Kidney capillary endothelial cell (primary cell): ENCODE data around the gene RAB20.
"Not testable (repeated sequence)": the region's sequence is repeated elsewhere in the genome, so short reads cannot be mapped to it uniquely, and the experiment has no call there.

Source experiments
- DNase-seq: peaks from one replicate; pipeline ENCODE4 v3.0.0-alpha.2; 2018; ENCODE audit warnings: low spot score

RAB20 gene

DNA sequence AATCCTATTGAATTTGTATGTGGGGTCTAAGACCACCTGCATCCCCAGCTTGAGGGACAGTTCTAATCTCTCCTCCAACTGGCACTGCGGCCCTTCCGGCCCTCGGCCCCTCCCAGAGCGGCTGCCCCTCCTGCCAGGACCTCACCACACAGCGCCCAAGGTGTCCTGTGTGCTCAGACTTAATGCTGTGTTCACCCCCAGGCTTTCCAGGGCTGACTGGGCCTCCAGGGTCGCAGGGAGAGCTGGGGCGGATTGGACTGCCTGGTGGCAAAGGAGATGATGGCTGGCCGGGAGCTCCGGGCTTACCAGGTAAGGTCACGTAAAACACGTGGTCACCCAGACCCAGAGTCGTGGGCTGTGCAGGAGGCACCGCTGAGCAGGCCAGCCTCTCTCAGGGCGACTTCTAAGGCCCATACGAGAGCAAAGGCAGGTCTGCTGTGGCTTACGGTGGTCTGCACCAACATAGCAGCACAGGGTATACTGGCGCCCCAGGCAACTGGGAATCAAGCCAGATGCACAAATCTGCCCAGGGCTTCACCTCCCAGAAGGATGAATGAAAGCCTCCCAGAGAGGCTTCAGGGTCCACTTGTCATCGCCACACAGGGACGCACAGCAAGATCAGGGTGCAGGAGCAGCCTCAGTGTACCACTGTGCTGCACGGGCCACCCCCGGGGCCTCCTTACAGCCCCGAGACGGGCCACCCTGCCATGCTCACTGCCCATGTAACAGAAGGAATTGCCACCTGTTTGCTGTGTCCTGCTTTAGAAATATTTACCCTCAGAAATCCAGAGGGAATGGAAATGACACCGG lies 69.4 kb downstream of the RAB20 start:
- DNase-seq: no peak

DNA sequence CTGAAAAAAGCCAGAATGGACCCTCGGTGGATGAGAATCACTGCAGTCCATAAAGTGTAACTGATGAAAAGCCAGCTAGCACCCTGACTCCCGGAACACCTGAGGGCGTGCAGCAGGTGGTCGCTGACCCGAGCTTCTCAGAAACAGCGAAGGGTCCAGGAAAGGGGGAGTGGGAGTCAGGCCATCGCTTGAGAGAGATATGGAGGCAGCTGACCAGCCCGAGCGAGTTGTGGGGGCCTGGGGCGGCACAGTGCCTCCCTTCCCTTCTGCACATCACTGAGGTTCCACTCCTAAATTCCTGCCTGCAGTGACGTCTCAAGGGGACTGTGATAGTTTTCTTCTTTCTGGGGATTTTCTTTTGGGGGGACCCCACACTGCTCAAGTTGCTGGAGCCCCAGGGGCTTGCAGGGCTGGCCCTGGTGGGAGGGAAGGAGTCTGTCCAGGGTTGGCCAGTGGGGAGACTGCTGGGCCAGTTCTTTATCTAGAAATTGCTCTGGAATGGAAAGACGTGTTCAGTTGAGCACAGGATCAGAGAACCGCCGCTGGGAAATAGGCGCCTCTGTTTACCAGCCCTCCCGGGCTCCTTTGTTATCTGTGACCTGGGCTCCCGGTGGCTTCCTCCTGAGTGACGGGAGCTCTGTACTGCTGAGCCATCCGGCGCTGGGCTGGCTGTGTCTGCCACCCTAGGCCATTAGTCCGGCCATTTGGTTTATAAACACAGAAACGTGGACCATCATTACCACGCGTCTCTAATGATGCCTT lies 71.3 kb downstream of the RAB20 start:
- DNase-seq: no peak

DNA sequence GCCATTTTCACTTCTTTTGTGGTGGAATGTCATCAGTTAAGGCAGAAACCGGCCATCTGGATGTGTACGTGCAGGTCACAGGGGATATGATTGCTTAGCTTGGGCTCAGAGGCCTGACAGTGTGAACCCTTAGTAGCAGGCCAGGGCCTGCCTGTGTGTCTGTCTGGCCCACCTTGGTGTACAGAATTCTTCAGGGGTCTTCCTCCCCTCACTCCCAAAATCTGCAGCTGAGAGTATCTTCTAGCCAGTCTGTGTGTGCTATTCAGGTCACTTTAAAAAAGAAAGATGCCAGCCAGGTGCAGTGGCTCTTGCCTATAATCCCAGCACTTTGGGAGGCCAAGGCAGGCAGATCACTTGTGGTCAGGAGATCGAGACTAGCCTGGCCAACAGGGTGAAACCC lies 74.6 kb downstream of the RAB20 start:
- not testable (repeated sequence) for DNase-seq

DNA sequence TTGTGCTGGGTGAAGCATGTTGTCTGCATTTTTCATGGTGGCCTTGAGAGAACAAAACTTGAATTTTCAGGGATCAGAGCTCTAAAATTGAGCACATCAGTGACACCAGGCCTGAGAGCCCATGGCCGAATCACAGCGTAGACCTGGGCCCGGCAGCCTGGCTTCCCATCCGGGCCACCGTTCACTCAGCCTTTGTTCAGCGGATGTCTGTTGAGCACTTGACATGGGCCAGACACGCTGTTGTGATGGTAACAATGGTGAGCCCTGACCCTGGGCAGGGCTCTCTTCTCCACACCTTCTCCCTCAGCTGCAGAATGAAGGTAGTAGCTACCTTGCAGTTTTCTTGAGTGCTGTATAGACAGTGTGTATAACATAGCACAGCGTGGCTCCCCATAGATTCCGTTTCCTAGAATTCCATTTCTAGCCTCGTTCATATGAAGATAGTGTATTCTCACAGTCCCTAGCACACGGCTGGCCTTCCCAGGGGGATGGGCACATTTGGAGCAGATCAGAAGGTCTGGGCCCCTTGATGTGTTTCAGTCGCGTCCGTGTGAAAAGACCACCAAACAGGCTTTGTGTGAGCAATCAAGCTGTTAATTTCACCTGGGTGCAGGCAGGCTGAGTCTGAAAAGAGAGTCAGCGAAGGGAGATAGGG lies 75.3 kb downstream of the RAB20 start:
- no peak for DNase-seq

DNA sequence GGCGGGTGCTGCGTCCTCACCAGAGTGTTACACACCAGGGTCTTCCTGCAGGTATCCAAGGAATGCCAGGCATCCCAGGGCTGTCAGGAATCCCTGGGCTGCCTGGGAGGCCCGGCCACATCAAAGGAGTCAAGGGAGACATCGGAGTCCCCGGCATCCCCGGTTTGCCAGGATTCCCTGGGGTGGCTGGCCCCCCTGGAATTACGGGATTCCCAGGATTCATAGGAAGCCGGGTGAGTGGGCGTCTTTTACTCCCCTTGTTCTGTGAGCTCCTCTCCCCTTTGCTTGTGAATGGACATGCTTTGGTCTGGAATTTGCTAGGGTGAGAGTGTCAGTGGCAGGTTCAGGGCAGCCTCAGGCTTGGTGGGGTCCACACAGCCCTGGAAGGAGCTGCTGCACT lies 75.9 kb downstream of the RAB20 start:
- no peak for DNase-seq

DNA sequence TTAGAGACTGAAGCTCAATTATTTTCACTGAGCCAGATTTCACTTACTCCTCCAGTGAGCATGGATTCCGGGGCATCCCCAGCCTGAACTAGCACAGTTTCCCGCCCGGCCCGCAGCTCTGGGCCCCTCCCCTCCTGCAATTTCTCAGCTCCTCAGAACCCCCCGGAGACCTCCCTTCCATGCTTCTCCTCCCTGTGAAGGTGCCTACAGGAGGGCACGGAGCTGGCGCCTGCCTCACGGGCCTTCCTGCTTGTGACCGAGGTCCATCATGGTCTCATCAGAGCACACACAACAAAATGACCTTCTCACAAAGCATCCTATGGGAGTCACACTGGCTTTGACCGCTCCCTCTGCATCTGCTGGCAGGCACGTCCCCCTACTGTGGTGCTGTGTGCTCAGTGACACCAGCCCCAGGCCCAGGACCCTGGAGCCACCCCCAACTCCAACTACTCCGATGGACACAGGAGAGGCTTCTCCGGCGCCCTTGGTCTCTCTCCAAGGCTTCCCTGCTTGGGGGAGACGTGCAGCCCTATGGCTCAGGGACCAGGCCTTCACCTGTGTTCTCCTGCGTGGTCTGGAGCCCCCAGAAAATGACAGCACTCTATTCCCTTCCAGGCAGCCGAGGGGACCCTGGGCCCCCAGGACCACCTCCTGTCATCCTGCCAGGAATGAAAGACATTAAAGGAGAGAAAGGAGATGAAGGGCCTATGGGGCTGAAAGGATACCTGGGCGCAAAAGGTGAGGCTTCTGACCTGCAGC lies 77.1 kb downstream of the RAB20 start:
- DNase-seq: no peak

DNA sequence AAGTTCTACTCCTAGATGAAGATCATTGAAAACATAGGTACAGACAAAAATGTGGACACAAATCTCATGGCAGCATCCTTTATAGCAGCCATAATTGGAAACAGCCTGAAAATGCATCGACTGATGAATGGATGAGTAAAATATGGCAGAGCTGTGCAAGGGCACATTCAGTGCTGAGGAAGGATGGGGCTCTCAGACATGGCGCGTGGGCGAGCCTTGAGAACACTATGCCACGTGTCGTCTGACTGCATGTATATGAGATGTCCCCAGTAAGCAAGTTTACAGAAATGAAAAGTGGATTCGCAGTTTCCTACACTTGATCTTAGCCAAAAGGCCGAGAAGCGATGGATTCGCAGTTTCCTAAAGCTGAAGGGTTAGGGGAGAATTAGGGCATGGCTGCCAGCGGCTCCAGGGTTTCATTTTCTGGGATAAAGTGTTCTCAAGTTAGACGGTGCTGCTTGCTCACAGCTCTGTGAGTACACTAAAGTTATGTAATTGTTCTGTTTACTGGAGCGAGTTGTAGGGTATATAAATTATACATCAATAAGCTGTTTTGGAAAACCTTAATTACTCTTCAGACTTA lies 78.0 kb downstream of the RAB20 start:
- DNase-seq: no peak

DNA sequence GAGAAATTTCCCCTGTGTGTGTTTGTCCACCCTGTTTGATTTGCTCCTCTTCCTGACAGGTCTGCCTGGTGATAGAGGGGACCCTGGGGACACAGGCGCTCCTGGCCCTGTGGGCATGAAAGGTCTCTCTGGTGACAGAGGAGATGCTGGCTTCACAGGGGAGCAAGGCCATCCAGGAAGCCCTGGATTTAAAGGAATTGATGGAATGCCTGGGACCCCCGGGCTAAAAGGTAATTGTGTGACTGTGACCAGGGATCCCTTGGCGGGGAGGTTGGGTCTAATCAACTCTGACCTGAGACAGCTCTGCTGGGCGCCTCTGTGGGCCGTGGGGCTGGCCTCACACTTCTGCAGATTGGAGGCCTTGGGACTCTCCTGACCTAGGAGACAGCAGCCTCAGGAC lies 81.4 kb downstream of the RAB20 start:
- DNase-seq: no peak

DNA sequence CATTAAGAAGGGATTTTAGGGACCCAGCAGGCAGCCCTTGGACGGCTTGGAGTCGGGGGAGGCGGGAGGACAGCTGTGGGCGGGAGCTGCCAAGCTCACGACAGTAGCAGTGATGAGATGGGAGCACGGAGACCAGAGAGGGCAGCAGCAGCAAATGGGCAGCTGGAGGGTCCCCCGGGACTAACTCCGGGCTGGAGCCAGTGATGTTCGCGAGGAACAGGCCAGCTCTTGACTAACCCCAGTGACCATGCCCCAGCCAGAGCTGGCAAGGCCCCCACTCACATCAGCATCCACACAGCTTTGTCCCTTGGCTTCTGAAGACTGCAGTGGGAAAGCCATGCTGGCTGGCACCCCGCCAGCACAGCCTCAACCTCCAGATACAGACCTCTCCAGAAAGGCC lies 81.9 kb downstream of the RAB20 start:
- no peak for DNase-seq

DNA sequence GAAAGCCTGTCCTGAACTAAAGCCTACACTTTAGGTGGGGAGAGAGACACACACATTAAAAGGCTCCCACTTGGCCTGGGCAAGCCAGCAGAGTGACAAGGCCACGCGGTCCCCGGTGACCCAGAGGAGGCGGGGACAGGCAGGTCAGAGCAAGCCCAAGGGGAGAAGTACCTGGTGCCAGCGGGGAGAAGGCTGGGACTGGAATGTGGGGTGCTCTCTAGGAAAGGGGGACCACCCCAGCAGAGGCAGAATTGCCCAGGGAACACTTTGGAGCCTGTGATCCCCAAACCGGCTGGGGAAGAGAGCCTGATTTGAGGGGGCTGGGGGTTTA lies 82.3 kb downstream of the RAB20 start:
- DNase-seq: no peak

DNA sequence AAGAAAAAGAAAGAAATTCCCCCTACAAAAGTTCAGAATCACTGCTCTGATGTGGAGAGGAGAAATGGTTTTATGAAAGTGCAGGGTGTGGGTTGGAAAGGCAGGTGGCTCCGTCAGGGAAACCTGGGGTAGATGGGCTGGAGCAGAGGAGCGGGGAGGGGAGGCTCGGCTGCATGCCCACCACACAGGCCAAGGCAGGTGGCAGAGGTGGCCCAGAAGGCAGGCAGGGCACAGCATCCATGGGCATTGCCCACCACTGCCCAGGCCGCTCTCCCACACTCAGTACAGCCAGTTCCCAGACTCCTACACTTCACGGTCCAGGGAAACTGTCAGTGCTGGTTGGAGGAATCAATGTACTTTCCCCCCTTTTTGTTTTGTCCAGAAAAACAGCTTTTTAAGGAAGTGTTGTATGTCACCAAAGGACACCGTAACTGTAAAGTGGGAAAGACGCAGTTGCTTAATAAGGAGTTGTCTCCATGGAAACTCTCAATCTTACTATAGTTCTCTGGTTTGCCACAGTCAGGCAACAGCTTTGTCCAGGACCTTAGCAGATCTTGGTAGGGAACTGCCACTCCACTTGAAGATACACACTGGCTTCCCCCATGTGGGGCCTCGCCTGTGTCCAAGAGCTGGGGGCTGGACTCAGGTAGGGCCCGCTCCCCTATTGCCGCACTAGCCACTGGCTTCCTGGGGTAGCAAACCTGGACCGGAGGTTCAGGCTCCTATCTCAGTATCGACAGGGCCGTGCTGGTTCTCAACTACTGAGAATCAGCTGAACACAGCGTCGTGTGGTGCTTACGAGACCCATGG lies 82.9 kb downstream of the RAB20 start:
- DNase-seq: no peak

DNA sequence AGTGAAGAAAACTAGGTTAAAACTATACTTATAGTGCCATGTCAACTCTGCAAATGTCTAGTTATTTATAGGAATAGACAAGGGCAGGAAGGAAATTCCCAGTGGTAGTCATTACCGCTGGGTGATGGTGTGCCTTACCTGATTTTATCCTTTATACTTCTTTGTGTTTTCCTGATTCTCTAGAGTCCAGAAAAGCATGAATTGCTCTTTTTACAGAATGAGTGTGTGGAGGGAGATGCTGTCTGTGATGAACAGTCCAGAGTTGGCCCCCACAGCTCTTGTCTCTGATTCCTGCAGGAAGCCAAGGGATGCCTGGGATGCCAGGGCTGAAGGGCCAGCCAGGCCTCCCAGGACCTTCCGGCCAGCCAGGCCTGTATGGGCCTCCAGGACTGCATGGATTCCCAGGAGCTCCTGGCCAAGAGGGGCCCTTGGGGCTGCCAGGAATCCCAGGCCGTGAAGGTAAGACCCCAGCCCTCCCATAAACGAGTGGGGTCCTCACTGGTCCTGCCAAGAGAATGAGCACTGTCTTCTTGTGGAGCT lies 83.7 kb downstream of the RAB20 start:
- DNase-seq: peak; percentile 75

DNA sequence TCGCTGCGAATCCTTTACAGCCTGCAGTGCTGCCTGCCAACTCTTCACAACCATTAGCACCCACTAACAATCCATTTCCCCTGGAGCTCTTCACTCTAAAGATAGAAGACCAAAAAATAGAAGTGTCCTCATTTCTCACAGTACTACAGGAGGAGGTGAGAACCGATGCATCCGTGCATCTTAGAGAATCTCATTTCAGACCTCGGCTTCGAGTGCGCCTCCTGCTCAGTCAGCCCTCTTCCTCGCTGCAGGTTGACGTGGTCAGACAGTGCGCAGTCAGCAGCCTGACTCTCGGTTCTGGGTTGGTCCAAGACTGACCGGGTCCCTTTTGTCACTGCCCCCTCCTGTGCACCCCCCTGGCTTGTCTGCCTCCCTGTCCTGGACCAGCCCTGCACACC lies 85.3 kb downstream of the RAB20 start:
- DNase-seq: no peak

DNA sequence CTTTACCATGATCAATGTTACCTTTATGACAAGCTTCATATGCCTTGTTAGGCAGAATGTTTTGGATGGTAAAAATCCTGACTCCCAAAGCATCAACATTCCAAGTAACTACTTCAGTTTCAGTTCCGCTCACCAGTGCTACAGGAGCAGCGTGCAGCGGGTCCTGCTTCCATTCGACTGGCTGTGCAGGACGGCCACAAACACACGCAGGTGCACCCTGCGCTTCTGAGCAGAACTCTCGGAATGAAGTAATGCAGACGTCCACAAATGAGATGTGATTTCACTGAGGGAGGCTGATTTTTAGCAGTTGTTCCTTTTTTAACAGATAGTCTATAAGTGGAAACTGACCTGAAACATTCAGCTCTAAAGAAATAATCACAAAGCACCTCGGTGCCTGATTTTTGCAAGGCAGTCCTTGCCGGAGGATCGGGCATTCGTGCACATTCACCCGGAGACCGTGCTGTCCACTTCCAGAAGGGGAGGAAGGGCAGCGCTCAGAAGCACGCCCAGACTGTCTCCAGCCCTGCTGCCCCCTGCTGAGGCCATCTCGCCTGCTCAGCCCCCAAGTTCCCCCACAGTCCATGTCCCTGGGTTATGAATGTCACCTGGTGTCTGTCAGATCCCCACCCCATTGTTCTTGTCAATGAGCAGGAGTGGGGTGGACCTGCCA lies 85.8 kb downstream of the RAB20 start:
- no peak for DNase-seq

DNA sequence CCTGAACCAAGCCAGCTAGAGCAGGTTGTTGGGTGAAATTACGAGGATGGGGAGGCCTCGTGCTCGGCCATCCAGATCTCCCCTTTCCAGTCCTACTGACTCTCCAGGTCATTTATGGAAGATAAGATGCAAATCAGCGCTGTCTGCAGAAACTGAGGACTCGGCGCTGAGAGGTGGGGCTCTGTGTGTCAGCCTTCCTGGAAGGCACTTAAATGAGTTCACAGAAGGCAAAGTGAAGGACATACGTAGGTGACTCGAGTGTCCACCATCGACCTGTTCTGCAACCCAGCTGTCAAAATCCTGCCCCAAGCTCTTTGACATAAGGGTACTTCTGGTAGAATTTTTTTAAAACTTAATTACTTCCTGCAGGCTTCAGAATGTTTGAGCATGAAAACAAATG lies 86.4 kb downstream of the RAB20 start:
- no peak for DNase-seq

DNA sequence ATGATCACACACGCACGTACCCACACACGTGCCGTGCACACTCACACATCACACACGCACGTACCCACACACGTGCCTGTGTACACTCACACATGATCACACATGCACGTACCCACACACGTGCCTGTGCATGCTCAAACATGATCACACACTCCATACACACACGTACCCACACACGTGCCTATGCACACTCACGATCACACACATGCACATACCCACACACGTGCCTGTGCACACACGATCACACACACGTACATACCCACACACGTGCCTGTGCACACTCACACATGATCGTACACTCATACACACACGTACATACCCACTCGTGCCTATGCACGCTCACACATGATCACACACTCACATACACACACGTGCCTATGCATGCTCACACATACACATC lies 86.8 kb downstream of the RAB20 start:
- no peak for DNase-seq
